HepG2 (cell line): ENCODE measurements around the gene PA2G4. TPM values are rescaled to one million over a fixed set of nuclear protein-coding genes. Genes with fewer than 3 reads are reported as not detected.

Experiments used
- ATF4 ChIP-seq, 2 experiments: fragments of 450-650 bp in 1 of 2; sonication (generic) in 1 of 2; formaldehyde crosslinking; IDR thresholded peaks; 2 replicates each; pipeline versions ENCODE4 v1.5.0 to v1.8.0; 2020 to 2022; ENCODE audit warnings: mild to moderate bottlenecking in 1 of 2, missing genetic modification reagents in 1 of 2
- CENPT ChIP-seq: sonication (generic); formaldehyde crosslinking; IDR thresholded peaks from 2 replicates; pipeline ENCODE4 v1.8.0; 2022; ENCODE audit warnings: low read depth, mild to moderate bottlenecking, moderate library complexity, missing genetic modification reagents
- EED ChIP-seq: sonication (generic); formaldehyde crosslinking; IDR thresholded peaks from 2 replicates; pipeline ENCODE4 v1.5.0; 2020; ENCODE audit warnings: mild to moderate bottlenecking, missing genetic modification reagents
- POLR2A ChIP-seq, 2 experiments: IDR thresholded peaks; 2 replicates each; pipeline ENCODE4 v1.6.1; 2011; ENCODE audit warnings: low read depth in 2 of 2, low read length in 2 of 2, mild to moderate bottlenecking in 1 of 2, moderate library complexity in 1 of 2; ENCODE audit not compliant: insufficient read depth in 1 of 2
- SMARCE1 ChIP-seq: fragments of 450-650 bp; IDR thresholded peaks from 2 replicates; pipeline ENCODE4 v1.6.1; 2017; ENCODE audit warnings: borderline replicate concordance
- ZBTB10 ChIP-seq: sonication (generic); formaldehyde crosslinking; IDR thresholded peaks from 2 replicates; pipeline ENCODE4 v1.4.0; 2020; ENCODE audit warnings: missing genetic modification reagents, borderline replicate concordance
- ZBTB38 ChIP-seq: sonication (generic); formaldehyde crosslinking; IDR thresholded peaks from 2 replicates; pipeline ENCODE4 v1.5.1; 2020; ENCODE audit warnings: mild to moderate bottlenecking, missing genetic modification reagents
- ZBTB43 ChIP-seq: sonication (generic); formaldehyde crosslinking; conservative IDR thresholded peaks from 2 replicates; pipeline ENCODE4 v1.4.0; 2020; ENCODE audit warnings: missing genetic modification reagents
- ZNF136 ChIP-seq: sonication (generic); formaldehyde crosslinking; IDR thresholded peaks from 2 replicates; pipeline ENCODE4 v1.8.1; 2022; ENCODE audit warnings: low read depth, mild to moderate bottlenecking, moderate library complexity, missing genetic modification reagents
- polyA plus RNA-seq, 8 experiments: library from polyadenylated mRNA; depleted of rRNA in 3 of 8; stranded (reverse) in 7 of 8; unstranded in 1 of 8; fragments of >200 nt; fragmentation: Illumina TruSeq in 4 of 8; extraction: Trizol in 4 of 8; gene quantifications; 2 replicates each; pipeline versions ENCODE4 v1.2.1 to v1.2.3, GENCODE V29; 2011 to 2016; ENCODE audit warnings: low read depth in 4 of 8, missing spikeins in 1 of 8, mixed read lengths in 1 of 8; ENCODE audit not compliant: insufficient read depth in 1 of 8
- total RNA-seq, 5 experiments: library from RNA; depleted of rRNA; stranded (reverse); fragments of >200 nt; fragmentation: Illumina TruSeq; extraction: Trizol; gene quantifications; 2 replicates each; pipeline ENCODE4 v1.2.3, GENCODE V29; 2016; ENCODE audit warnings: low read depth in 1 of 5

PA2G4 gene
- total and polyA plus RNA-seq, 2 of the 13 experiments (the other 11 are each of a cell fraction or from before 2014, with no cell fraction given) = 147 to 240 TPM

- TF ChIP-seq EED (CRISPR knock-in tag) (no peak), ZBTB10 (CRISPR knock-in tag) (peak; percentile 39; the same call in 1 of the 2 replicates), CENPT (CRISPR knock-in tag) (no peak), ZNF136 (CRISPR knock-in tag) (0 out of 2 replicates have a peak, but pooled peaks have one; percentile 8), POLR2A (IDR thresholded peaks at IDR 0.05; ENCODE audit: insufficient read depth in 1 of 2, low read depth in 2 of 2, low read length in 2 of 2) (peak; percentile 47 to 59; a peak in 2 of 4 replicates), ZBTB43 (CRISPR knock-in tag) (peak; percentile 59; the same call in 1 of the 2 replicates), ATF4 (CRISPR knock-in tag; IDR thresholded peaks at IDR 0.05) (peak in 1 of 2 experiments; percentile 18; a peak in 1 of 4 replicates), ZBTB38 (CRISPR knock-in tag) (0 out of 2 replicates have a peak, but pooled peaks have one; percentile 22), SMARCE1 (no peak)
These were observed 47.3 kb downstream of the PA2G4 start (continued) for GRCh38 chr12:56151672-56152131.
